Upper lobe of left lung (tissue), 6 donors: ENCODE results near the gene TNFAIP6. TPM values are rescaled to one million over a fixed set of nuclear protein-coding genes. Genes with fewer than 3 reads are reported as not detected.
A peak's percentile ranks its signal among the peaks of the same experiment; 100 is the strongest.
"Not testable (repeated sequence)": the region's sequence is repeated elsewhere in the genome, so short reads cannot be mapped to it uniquely, and the experiment has no call there.

Source experiments
- ATAC-seq, 2 donors: fragments of 200-7000 bp; cut with Tn5 transposase; one replicate each; pipeline ENCODE4 v1.9.1; 2022; ENCODE audit warnings: mild to moderate bottlenecking in 2 of 2, moderate library complexity in 2 of 2; ENCODE audit not compliant: low FRiP score in 2 of 2
- DNase-seq, 2 donors: peaks; one replicate each; pipeline ENCODE4 v3.0.0-alpha.2; 2019 to 2020
- H3K27ac ChIP-seq, 4 donors: fragments of 200-600 bp; sonication (generic); one replicate each; pipeline ENCODE4 v1.5.1; 2016 to 2019
- H3K27me3 ChIP-seq, 4 donors: fragments of 200-600 bp; sonication (generic); one replicate each; pipeline ENCODE4 v1.5.1; 2017 to 2019
- H3K36me3 ChIP-seq, 4 donors: fragments of 200-600 bp; sonication (generic); one replicate each; pipeline ENCODE4 v1.5.1; 2016 to 2019
- H3K4me1 ChIP-seq, 4 donors: fragments of 200-600 bp; sonication (generic); one replicate each; pipeline ENCODE4 v1.5.1; 2018 to 2019
- H3K4me3 ChIP-seq, 4 donors: fragments of 200-600 bp; sonication (generic); one replicate each; pipeline ENCODE4 v1.5.1; 2017 to 2019; ENCODE audit warnings: mild to moderate bottlenecking in 2 of 4, moderate library complexity in 1 of 4
- H3K9me3 ChIP-seq, 4 donors: fragments of 200-600 bp; sonication (generic); one replicate each; pipeline ENCODE4 v1.5.1; 2018 to 2019
- EP300 ChIP-seq, 4 donors: sonication (generic); formaldehyde crosslinking; IDR thresholded peaks; one replicate each; pipeline ENCODE4 v1.5.1; 2017; ENCODE audit warnings: antibody characterized with exemption in 4 of 4, control low read depth in 2 of 4
- POLR2A ChIP-seq, 4 donors: fragments of 450-650 bp; IDR thresholded peaks; one replicate each; pipeline ENCODE4 v1.5.1; 2016 to 2017; ENCODE audit warnings: antibody characterized with exemption in 4 of 4, mild to moderate bottlenecking in 2 of 4
- POLR2AphosphoS5 ChIP-seq, 2 donors: sonication (generic); formaldehyde crosslinking; IDR thresholded peaks; one replicate each; pipeline ENCODE4 v1.5.1; 2017; ENCODE audit warnings: antibody characterized with exemption in 2 of 2
- WGBS, 2 donors: methylation state at CpG; one replicate each; pipeline ENCODE4 v1.1.5; 2017 to 2018; 5-methylcytosine and 5-hydroxymethylcytosine counted together
- total RNA-seq, 6 donors: library from RNA; depleted of rRNA in 4 of 6; stranded (reverse); fragments of >200 nt in 4 of 6; gene quantifications; one replicate each; pipeline versions ENCODE4 v1.1.0 to v1.2.1, GENCODE V29; 2016 to 2021
- TF ChIP-seq, protein P1 (sequence below), 6 experiments: fragments of 450-650 bp in 4 of 6; fragments of 200-600 bp in 2 of 6; sonication (generic) in 2 of 6; IDR thresholded peaks; one replicate each; pipeline ENCODE4 v1.5.1; 2016 to 2019; ENCODE audit warnings: antibody characterized with exemption in 6 of 6
- donor health status: DM: no; HTN: no; CAD: no; lungs with moderate emphysema.
- donor health status: DM: no; HTN: yes; CAD: no; lungs with severe emphysema.

TNFAIP6 gene
- total RNA-seq, 6 donors from 2014 or later, result 0.78 to 8.1 (median 2.2) TPM

- H3K36me3 ChIP-seq, result no peaks in the 10 kb centered on the region
- H3K9me3 ChIP-seq, result no peaks in the 10 kb centered on the region
- no peak overlapping the region for H3K27ac ChIP-seq
- TF ChIP-seq POLR2A (IDR thresholded peaks at IDR 0.05) (no peak), EP300 (IDR thresholded peaks at IDR 0.05) (no peak), POLR2AphosphoS5 (IDR thresholded peaks at IDR 0.05) (no peak)
- TF ChIP-seq, protein P1, sequence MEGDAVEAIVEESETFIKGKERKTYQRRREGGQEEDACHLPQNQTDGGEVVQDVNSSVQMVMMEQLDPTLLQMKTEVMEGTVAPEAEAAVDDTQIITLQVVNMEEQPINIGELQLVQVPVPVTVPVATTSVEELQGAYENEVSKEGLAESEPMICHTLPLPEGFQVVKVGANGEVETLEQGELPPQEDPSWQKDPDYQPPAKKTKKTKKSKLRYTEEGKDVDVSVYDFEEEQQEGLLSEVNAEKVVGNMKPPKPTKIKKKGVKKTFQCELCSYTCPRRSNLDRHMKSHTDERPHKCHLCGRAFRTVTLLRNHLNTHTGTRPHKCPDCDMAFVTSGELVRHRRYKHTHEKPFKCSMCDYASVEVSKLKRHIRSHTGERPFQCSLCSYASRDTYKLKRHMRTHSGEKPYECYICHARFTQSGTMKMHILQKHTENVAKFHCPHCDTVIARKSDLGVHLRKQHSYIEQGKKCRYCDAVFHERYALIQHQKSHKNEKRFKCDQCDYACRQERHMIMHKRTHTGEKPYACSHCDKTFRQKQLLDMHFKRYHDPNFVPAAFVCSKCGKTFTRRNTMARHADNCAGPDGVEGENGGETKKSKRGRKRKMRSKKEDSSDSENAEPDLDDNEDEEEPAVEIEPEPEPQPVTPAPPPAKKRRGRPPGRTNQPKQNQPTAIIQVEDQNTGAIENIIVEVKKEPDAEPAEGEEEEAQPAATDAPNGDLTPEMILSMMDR (IDR thresholded peaks at IDR 0.05), result no peak
- peaks cover 0 to 6% (median 3%) of the 10 kb centered on the region in 4 donors for H3K4me1 ChIP-seq
- no peaks in the 10 kb centered on the region for H3K27me3 ChIP-seq
- ATAC-seq, result peak in 1 of 2 donors; percentile 74
- no peak for DNase-seq
- H3K4me3 ChIP-seq, result no peak overlapping the region
- 63 to 71% methylated on average over 1 of the region's 1 CpG for WGBS, 2 donors
Observed at GRCh38 chr2:151337643-151338042, 19.7 kb upstream of the TNFAIP6 start.

DNA sequence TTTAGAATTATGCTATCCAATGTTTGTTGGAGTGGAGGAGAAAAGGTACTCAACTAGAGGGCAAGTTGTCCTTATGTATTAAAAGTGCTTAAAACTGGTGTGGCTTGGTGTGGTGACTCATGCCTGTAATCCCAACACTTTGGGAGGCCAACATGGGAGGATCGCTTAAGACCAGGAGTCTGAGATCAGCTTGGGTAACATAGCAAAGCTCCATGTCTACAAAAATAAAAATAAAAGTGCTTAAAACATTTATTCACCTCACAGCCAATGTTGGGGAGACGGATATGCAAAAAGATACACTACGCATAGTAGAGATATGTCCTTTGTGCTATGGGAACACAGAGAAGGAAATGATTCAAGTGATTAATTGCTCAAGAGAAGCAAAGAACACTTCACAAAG is 19.3 kb upstream of the TNFAIP6 start:
- no peaks in the 10 kb centered on the region for H3K9me3 ChIP-seq
- ATAC-seq (peak in 1 of 2 donors; percentile 24), DNase-seq (no peak)
- TF ChIP-seq POLR2A (IDR thresholded peaks at IDR 0.05) (no peak), POLR2AphosphoS5 (IDR thresholded peaks at IDR 0.05) (no peak), EP300 (IDR thresholded peaks at IDR 0.05) (no peak)
- TF ChIP-seq, protein P1 (IDR thresholded peaks at IDR 0.05), result no peak
- no peak overlapping the region for H3K4me3 ChIP-seq
- WGBS, 2 donors, result 68 to 77% methylated on average over 3 of the region's 3 CpGs
- H3K36me3 ChIP-seq, result no peaks in the 10 kb centered on the region
- H3K4me1 ChIP-seq, result peaks cover 0 to 6% (median 3%) of the 10 kb centered on the region in 4 donors
- no peaks in the 10 kb centered on the region for H3K27me3 ChIP-seq
- H3K27ac ChIP-seq, result no peak overlapping the region

- TF ChIP-seq, protein P1 (IDR thresholded peaks at IDR 0.05), result no peak
- TF ChIP-seq POLR2AphosphoS5 (IDR thresholded peaks at IDR 0.05) (no peak), POLR2A (IDR thresholded peaks at IDR 0.05) (no peak), EP300 (IDR thresholded peaks at IDR 0.05) (no peak)
- no peak for DNase-seq
- H3K27ac ChIP-seq, result no peak overlapping the region
- H3K9me3 ChIP-seq, result no peaks in the 10 kb centered on the region
- WGBS, 2 donors, result 94 to 98% methylated on average over 2 of the region's 2 CpGs
- H3K4me3 ChIP-seq, result no peak overlapping the region
- ATAC-seq, result no peak
- no peaks in the 10 kb centered on the region for H3K4me1 ChIP-seq
- no peaks in the 10 kb centered on the region for H3K36me3 ChIP-seq
- no peaks in the 10 kb centered on the region for H3K27me3 ChIP-seq
Observed at GRCh38 chr2:151343073-151343472, 14.3 kb upstream of the TNFAIP6 start.

GRCh38 chr2:151344191-151344590 is 13.2 kb upstream of the TNFAIP6 start:
- not testable (repeated sequence) for H3K9me3 ChIP-seq, H3K27me3 ChIP-seq, H3K36me3 ChIP-seq, ATAC-seq, DNase-seq, H3K27ac ChIP-seq, H3K4me1 ChIP-seq, H3K4me3 ChIP-seq
- 97 to 98% methylated on average over 4 of the region's 4 CpGs for WGBS, 2 donors

DNA sequence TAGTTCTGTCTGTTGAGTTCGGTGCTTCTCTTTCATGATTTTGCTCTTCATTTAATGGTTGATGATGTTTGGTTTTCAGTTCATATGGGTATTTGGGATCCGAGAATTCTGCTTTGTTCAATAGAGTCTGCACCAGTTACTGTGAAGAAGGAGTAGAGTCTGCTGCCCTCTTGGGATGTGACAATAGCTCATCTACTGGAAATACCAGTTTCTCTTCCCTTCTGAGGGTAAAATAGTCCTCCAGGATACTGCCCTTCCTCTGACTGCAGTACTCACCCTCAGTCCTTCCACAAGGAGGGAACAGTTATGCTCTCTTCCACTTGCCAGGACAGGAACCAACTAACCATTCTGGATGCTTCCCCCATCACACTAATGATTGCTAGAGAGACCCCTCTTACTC is 12.5 kb upstream of the TNFAIP6 start:
- DNase-seq, result no peak
- TF ChIP-seq POLR2A (IDR thresholded peaks at IDR 0.05), result no peak
- TF ChIP-seq EP300 (IDR thresholded peaks at IDR 0.05), result no peak
- TF ChIP-seq, protein P1 (IDR thresholded peaks at IDR 0.05), result no peak
- no peak for TF ChIP-seq POLR2AphosphoS5 (IDR thresholded peaks at IDR 0.05)
- no peaks in the 10 kb centered on the region for H3K27me3 ChIP-seq
- no peaks in the 10 kb centered on the region for H3K36me3 ChIP-seq
- no peak overlapping the region for H3K27ac ChIP-seq
- H3K9me3 ChIP-seq, result no peaks in the 10 kb centered on the region
- no peak for ATAC-seq
- no peaks in the 10 kb centered on the region for H3K4me1 ChIP-seq
- WGBS, 2 donors, result 88 to 95% methylated on average over 2 of the region's 2 CpGs
- H3K4me3 ChIP-seq, result no peak overlapping the region
